Measurements from ENCODE around the gene SPATA17.

The SPATA17 gene

DNA sequence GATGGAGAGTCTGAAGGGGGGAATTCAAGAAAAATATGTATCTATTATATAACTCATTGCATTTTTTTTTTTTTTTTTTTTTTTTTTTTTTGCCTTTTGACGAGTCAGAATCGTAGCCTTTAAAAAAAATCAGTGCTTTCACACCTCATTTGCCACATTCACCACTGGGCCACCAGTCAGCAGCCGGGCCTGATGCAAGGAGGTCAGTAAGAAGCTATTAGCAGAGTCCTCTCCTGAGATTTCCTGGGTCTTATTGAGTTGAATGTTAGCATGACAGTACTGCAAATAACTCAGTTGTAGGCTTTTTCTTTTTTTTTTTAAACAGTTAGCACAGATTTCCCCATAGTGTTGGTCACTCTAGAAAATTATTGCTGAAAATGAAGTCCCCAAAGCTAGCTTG, 139.8 kb downstream of the SPATA17 start:
- TF ChIP-seq, protein P1, sequence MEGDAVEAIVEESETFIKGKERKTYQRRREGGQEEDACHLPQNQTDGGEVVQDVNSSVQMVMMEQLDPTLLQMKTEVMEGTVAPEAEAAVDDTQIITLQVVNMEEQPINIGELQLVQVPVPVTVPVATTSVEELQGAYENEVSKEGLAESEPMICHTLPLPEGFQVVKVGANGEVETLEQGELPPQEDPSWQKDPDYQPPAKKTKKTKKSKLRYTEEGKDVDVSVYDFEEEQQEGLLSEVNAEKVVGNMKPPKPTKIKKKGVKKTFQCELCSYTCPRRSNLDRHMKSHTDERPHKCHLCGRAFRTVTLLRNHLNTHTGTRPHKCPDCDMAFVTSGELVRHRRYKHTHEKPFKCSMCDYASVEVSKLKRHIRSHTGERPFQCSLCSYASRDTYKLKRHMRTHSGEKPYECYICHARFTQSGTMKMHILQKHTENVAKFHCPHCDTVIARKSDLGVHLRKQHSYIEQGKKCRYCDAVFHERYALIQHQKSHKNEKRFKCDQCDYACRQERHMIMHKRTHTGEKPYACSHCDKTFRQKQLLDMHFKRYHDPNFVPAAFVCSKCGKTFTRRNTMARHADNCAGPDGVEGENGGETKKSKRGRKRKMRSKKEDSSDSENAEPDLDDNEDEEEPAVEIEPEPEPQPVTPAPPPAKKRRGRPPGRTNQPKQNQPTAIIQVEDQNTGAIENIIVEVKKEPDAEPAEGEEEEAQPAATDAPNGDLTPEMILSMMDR (IDR thresholded peaks at IDR 0.05; ENCODE audit: low read depth, low read length): no peak
- H3K4me3 ChIP-seq (replicated peaks in 1 of 2; ENCODE audit: low read depth in 2 of 2, low read length in 2 of 2): no peak overlapping the region
- no peak for DNase-seq (ENCODE audit: low read depth in 2 of 2)

- no peak for DNase-seq (ENCODE audit: low read depth in 2 of 2)
- H3K4me3 ChIP-seq (replicated peaks in 1 of 2; ENCODE audit: low read depth in 2 of 2, low read length in 2 of 2): no peak overlapping the region
Measured at GRCh38 chr1:217776693-217777092, 145.5 kb downstream of the SPATA17 start.

GRCh38 chr1:217781056-217781455, 149.9 kb downstream of the SPATA17 start:
- DNase-seq (ENCODE audit: low read depth in 2 of 2): no peak
- H3K4me3 ChIP-seq (replicated peaks in 1 of 2; ENCODE audit: low read depth in 2 of 2, low read length in 2 of 2): no peak overlapping the region
- TF ChIP-seq, protein P1 (IDR thresholded peaks at IDR 0.05; ENCODE audit: low read depth, low read length): no peak

More at GRCh38 chr1:217776693-217777092, 145.5 kb downstream of the SPATA17 start:
- TF ChIP-seq, protein P1 (IDR thresholded peaks at IDR 0.05; ENCODE audit: low read depth, low read length): no peak

DNA sequence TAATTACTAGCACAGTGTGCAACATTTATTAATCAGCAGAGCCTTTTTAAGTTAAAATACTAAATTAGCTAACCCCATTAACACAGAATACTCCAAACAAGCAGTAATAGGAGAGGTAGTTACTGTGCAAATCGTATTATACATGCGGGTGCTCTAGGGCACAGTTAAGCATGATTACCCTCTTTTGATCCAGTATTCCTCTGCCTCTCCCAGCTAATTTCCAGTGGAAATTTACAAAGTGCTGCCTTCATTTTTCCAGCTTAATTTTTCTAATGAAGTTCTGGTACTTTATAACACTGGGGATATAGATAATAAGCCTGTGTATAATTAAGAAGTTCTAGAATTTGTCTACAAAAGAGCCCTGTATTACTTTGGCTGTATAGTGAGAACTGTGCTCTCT, 159.9 kb downstream of the SPATA17 start:
- TF ChIP-seq, protein P1 (IDR thresholded peaks at IDR 0.05; ENCODE audit: low read depth, low read length): no peak
- H3K4me3 ChIP-seq (replicated peaks in 1 of 2; ENCODE audit: low read depth in 2 of 2, low read length in 2 of 2): no peak overlapping the region
- DNase-seq (ENCODE audit: low read depth in 2 of 2): no peak

DNA sequence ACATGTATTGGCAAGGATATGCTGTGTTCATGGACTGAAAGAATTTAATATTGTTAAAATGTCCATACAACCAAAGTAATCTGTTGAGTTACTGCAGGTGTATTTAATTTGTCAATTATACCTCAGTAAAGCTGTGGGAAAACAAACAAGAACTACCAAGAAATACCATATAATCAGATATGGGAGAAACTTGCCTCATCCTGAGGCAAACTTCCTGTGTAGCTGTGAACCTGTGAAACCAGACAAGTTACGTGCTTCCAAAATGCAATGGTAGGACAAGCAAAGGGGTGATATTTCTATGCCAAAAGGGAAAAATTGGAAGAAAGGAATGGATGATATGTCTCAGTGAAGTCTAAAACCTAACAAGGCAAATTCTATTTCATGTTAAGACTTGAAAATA, 174.6 kb downstream of the SPATA17 start:
- no peak for DNase-seq (ENCODE audit: low read depth in 2 of 2)
- H3K4me3 ChIP-seq (replicated peaks in 1 of 2; ENCODE audit: low read depth in 2 of 2, low read length in 2 of 2): no peak overlapping the region
- TF ChIP-seq, protein P1 (IDR thresholded peaks at IDR 0.05; ENCODE audit: low read depth, low read length): no peak

GRCh38 chr1:217812175-217812574, 181.0 kb downstream of the SPATA17 start:
- no peak overlapping the region for H3K4me3 ChIP-seq (replicated peaks in 1 of 2; ENCODE audit: low read depth in 2 of 2, low read length in 2 of 2)
- TF ChIP-seq, protein P1 (IDR thresholded peaks at IDR 0.05; ENCODE audit: low read depth, low read length): no peak
- no peak for DNase-seq (ENCODE audit: low read depth in 2 of 2)

GRCh38 chr1:217813031-217813430, 181.9 kb downstream of the SPATA17 start:
- TF ChIP-seq, protein P1 (IDR thresholded peaks at IDR 0.05; ENCODE audit: low read depth, low read length): no peak
- DNase-seq (ENCODE audit: low read depth in 2 of 2): no peak
- no peak overlapping the region for H3K4me3 ChIP-seq (replicated peaks in 1 of 2; ENCODE audit: low read depth in 2 of 2, low read length in 2 of 2)

Data from cardiac fibroblast (primary cell).